ENCODE data around the gene RGS9. TPM values are rescaled to one million over a fixed set of nuclear protein-coding genes. Genes with fewer than 3 reads are reported as not detected.

The RGS9 gene
- total RNA-seq, 1 experiment from 2014 or later: 6.3 TPM

GRCh38 chr17:65254166-65254565 lies 117.0 kb downstream of the RGS9 start:
- Mint-ChIP-seq H3K36me3 (ENCODE audit: insufficient read depth, unreplicated experiment) (no peaks in the 10 kb centered on the region), H3K27me3 (ENCODE audit: insufficient read depth, unreplicated experiment) (peaks cover 15% of the 10 kb centered on the region), H3K4me3 (ENCODE audit: unreplicated experiment) (no peak overlapping the region), H3K4me1 (ENCODE audit: low read depth, unreplicated experiment) (no peaks in the 10 kb centered on the region), H3K27ac (ENCODE audit: unreplicated experiment) (no peak overlapping the region), H3K9me3 (ENCODE audit: unreplicated experiment) (peaks cover 22% of the 10 kb centered on the region)
- Histone ChIP-seq H3K27me3 (replicated peaks; ENCODE audit: control insufficient read depth, insufficient read depth, low read length) (no peaks in the 10 kb centered on the region), H3K36me3 (ENCODE audit: control insufficient read depth, insufficient read depth, low read length) (no peaks in the 10 kb centered on the region), H3K9me3 (no peaks in the 10 kb centered on the region), H3K4me3 (ENCODE audit: low read depth, low read length) (no peak overlapping the region), H3K4me1 (no peaks in the 10 kb centered on the region)
- BruUV-seq (replicated peaks): no TSS peak
- TF ChIP-seq CTCF (IDR thresholded peaks at IDR 0.05; ENCODE audit: insufficient read depth in 1 of 2, low read depth in 1 of 2, low read length in 1 of 2, severe bottlenecking in 1 of 2, unreplicated experiment in 1 of 2): no peak
- ChIA-PET POLR2A (no interaction called here), CTCF (no interaction called here)
- intact Hi-C loops (cut with micrococcal nuclease; ENCODE audit: unreplicated experiment): no loop called here
- DNase-seq: peak in 1 of 2 experiments; percentile 34

GRCh38 chr17:65259281-65259680 lies 122.1 kb downstream of the RGS9 start:
- no peaks in the 10 kb centered on the region for H3K36me3 ChIP-seq (ENCODE audit: control insufficient read depth, insufficient read depth, low read length)
- Mint-ChIP-seq H3K4me1 (ENCODE audit: low read depth, unreplicated experiment) (no peaks in the 10 kb centered on the region), H3K4me3 (ENCODE audit: unreplicated experiment) (no peak overlapping the region), H3K27me3 (ENCODE audit: insufficient read depth, unreplicated experiment) (peaks cover 10% of the 10 kb centered on the region), H3K9me3 (ENCODE audit: unreplicated experiment) (peaks cover 10% of the 10 kb centered on the region), H3K27ac (ENCODE audit: unreplicated experiment) (no peak overlapping the region), H3K36me3 (ENCODE audit: insufficient read depth, unreplicated experiment) (no peaks in the 10 kb centered on the region)
- no peaks in the 10 kb centered on the region for H3K9me3 ChIP-seq
- no TSS peak for BruUV-seq (replicated peaks)
- POLR2A ChIA-PET: no interaction called here
- no peaks in the 10 kb centered on the region for H3K27me3 ChIP-seq (replicated peaks; ENCODE audit: control insufficient read depth, insufficient read depth, low read length)
- no peaks in the 10 kb centered on the region for H3K4me1 ChIP-seq
- DNase-seq: no peak
- TF ChIP-seq CTCF (IDR thresholded peaks at IDR 0.05; ENCODE audit: insufficient read depth in 1 of 2, low read depth in 1 of 2, low read length in 1 of 2, severe bottlenecking in 1 of 2, unreplicated experiment in 1 of 2): no peak
- intact Hi-C loops (cut with micrococcal nuclease; ENCODE audit: unreplicated experiment): no loop called here
- CTCF ChIA-PET: no interaction called here
- H3K4me3 ChIP-seq (ENCODE audit: low read depth, low read length): no peak overlapping the region

- Mint-ChIP-seq H3K27ac (ENCODE audit: unreplicated experiment) (no peak overlapping the region), H3K4me1 (ENCODE audit: low read depth, unreplicated experiment) (no peaks in the 10 kb centered on the region), H3K4me3 (ENCODE audit: unreplicated experiment) (no peak overlapping the region), H3K27me3 (ENCODE audit: insufficient read depth, unreplicated experiment) (peaks cover 10% of the 10 kb centered on the region), H3K36me3 (ENCODE audit: insufficient read depth, unreplicated experiment) (no peaks in the 10 kb centered on the region), H3K9me3 (ENCODE audit: unreplicated experiment) (peaks cover 10% of the 10 kb centered on the region)
- TF ChIP-seq CTCF (IDR thresholded peaks at IDR 0.05; ENCODE audit: insufficient read depth in 1 of 2, low read depth in 1 of 2, low read length in 1 of 2, severe bottlenecking in 1 of 2, unreplicated experiment in 1 of 2): no peak
- H3K4me1 ChIP-seq: no peaks in the 10 kb centered on the region
- H3K36me3 ChIP-seq (ENCODE audit: control insufficient read depth, insufficient read depth, low read length): no peaks in the 10 kb centered on the region
- no peak for DNase-seq
- H3K27me3 ChIP-seq (replicated peaks; ENCODE audit: control insufficient read depth, insufficient read depth, low read length): no peaks in the 10 kb centered on the region
- no peaks in the 10 kb centered on the region for H3K9me3 ChIP-seq
- no TSS peak for BruUV-seq (replicated peaks)
- no peak overlapping the region for H3K4me3 ChIP-seq (ENCODE audit: low read depth, low read length)
- CTCF ChIA-PET: no interaction called here
- POLR2A ChIA-PET: no interaction called here
- intact Hi-C loops (cut with micrococcal nuclease; ENCODE audit: unreplicated experiment): no loop called here
Observed at GRCh38 chr17:65259696-65260485, 122.7 kb downstream of the RGS9 start.

Measured in Caco-2 (cell line).